Measurements from ENCODE around the gene PFKFB4.

Gene PFKFB4

DNA sequence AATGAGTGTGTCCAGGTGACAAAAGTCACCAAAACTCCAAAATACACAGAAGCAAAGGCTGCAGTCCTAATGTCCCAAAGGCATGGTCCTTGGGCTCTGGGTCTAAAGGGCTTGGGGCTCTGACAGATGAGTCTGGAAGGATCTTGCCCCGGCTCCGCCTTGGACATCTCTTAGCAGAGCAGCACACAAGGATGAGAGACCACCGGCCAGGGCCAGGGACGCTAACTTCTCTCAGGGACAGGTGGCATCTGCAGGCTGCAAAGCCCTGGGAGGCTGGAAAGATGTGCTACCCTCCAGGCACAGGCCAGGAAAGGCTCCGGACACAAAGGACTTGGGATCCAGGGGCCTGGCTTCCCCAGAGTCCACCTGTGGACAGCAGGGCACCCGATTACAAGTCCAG lies 38.5 kb downstream of the PFKFB4 start:
- Histone ChIP-seq H3K27ac (ENCODE audit: low read depth, low read length, poor library complexity, severe bottlenecking) (no peak overlapping the region), H3K27me3 (ENCODE audit: insufficient read depth, low read length) (no peaks in the 10 kb centered on the region), H3K4me2 (ENCODE audit: low read length) (no peak overlapping the region), H3K36me3 (ENCODE audit: insufficient read depth, low read length) (peaks cover 6% of the 10 kb centered on the region; the same call in 1 of the 2 replicates), H3K9ac (ENCODE audit: low read length) (no peak overlapping the region), H3K4me1 (ENCODE audit: insufficient read depth, low read length, severe bottlenecking) (no peaks in the 10 kb centered on the region), H3K79me2 (ENCODE audit: insufficient read depth, low read length) (no peaks in the 10 kb centered on the region), H3K9me2 (ENCODE audit: low read depth, low read length) (no peaks in the 10 kb centered on the region), H4K20me1 (ENCODE audit: insufficient read depth, low read length) (no peaks in the 10 kb centered on the region), H2AFZ (ENCODE audit: low read length) (no peak overlapping the region), H3K9me3 (ENCODE audit: low read length) (no peaks in the 10 kb centered on the region), H3F3A (ENCODE audit: insufficient read depth, low read length) (no peaks in the 10 kb centered on the region), H3K4me3 (ENCODE audit: low read depth, low read length, poor library complexity, severe bottlenecking) (no peak overlapping the region)
- TF ChIP-seq, protein P1, sequence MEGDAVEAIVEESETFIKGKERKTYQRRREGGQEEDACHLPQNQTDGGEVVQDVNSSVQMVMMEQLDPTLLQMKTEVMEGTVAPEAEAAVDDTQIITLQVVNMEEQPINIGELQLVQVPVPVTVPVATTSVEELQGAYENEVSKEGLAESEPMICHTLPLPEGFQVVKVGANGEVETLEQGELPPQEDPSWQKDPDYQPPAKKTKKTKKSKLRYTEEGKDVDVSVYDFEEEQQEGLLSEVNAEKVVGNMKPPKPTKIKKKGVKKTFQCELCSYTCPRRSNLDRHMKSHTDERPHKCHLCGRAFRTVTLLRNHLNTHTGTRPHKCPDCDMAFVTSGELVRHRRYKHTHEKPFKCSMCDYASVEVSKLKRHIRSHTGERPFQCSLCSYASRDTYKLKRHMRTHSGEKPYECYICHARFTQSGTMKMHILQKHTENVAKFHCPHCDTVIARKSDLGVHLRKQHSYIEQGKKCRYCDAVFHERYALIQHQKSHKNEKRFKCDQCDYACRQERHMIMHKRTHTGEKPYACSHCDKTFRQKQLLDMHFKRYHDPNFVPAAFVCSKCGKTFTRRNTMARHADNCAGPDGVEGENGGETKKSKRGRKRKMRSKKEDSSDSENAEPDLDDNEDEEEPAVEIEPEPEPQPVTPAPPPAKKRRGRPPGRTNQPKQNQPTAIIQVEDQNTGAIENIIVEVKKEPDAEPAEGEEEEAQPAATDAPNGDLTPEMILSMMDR (IDR thresholded peaks at IDR 0.05; ENCODE audit: low read length), result no peak
- no peak for TF ChIP-seq EZH2 (IDR thresholded peaks at IDR 0.05; ENCODE audit: borderline replicate concordance, low read length)

DNA sequence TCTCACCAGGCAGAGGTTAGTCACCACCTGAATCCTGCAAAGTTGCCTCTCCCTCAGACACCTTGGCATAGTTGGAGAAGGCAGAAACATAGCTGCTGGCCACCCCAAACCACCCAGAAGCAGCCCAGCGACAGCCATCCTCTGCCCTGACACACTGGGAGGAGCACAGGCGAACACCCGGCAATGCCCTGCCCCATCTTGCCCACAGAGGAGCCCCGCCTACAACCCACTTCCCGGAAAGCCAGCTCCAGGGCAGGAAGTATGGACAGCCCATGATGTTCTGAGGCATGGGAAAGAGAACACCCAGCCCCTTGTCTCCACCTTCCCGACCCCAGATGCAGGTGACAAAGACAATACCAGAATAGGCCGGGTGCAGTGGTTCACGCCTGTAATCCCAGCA lies 40.0 kb downstream of the PFKFB4 start:
- no peak overlapping the region for H3K9ac ChIP-seq (ENCODE audit: low read length)
- no peaks in the 10 kb centered on the region for H3K27me3 ChIP-seq (ENCODE audit: insufficient read depth, low read length)
- no peak overlapping the region for H3K4me2 ChIP-seq (ENCODE audit: low read length)
- peaks cover 6% of the 10 kb centered on the region; the same call in 1 of the 2 replicates for H3K36me3 ChIP-seq (ENCODE audit: insufficient read depth, low read length)
- H3K4me3 ChIP-seq (ENCODE audit: low read depth, low read length, poor library complexity, severe bottlenecking), result no peak overlapping the region
- H3K4me1 ChIP-seq (ENCODE audit: insufficient read depth, low read length, severe bottlenecking), result no peaks in the 10 kb centered on the region
- no peaks in the 10 kb centered on the region for H4K20me1 ChIP-seq (ENCODE audit: insufficient read depth, low read length)
- no peaks in the 10 kb centered on the region for H3K9me3 ChIP-seq (ENCODE audit: low read length)
- no peak overlapping the region for H3K27ac ChIP-seq (ENCODE audit: low read depth, low read length, poor library complexity, severe bottlenecking)
- H3K79me2 ChIP-seq (ENCODE audit: insufficient read depth, low read length), result no peaks in the 10 kb centered on the region
- no peaks in the 10 kb centered on the region for H3K9me2 ChIP-seq (ENCODE audit: low read depth, low read length)
- no peaks in the 10 kb centered on the region for H3F3A ChIP-seq (ENCODE audit: insufficient read depth, low read length)
- no peak overlapping the region for H2AFZ ChIP-seq (ENCODE audit: low read length)
- TF ChIP-seq, protein P1 (IDR thresholded peaks at IDR 0.05; ENCODE audit: low read length), result no peak
- TF ChIP-seq EZH2 (IDR thresholded peaks at IDR 0.05; ENCODE audit: borderline replicate concordance, low read length), result no peak

DNA sequence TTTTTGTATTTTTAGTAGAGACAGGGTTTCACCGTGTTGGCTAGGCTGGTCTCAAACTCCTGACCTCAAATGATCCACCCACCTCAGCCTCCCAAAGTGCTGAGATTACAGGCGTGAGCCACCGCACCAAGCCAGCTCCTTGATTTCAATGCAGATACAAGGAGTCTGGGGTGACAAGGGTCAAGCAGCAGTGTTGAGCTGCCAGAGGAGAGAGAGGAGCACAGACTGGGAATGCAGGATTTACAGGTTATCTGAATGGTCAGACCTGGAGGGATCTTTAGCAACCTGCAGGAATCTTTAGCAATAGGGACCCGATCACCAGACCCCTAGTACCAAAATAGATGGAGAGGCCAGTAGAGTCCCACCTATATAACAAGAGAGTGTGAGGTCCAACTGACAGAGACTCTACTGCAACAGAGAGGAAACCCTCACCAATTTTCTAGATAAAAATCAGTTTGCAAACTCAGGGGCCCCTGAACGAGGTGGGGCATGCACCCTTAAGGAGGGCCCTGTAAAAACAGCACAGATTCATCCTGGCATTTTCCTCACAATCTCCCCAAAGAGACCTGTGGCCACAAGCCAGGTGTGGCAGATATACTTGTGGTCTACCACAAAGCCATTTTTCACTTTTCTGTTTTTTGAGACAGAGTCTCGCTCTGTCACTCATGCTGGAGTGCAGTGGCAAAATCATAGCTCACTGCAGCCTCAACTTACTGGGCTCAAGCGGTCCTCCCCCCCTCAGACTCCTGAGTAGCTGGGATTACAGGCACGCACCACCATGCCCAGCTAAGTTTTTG lies 42.0 kb downstream of the PFKFB4 start:
- Histone ChIP-seq H3K4me2 (ENCODE audit: low read length) (no peak overlapping the region), H3K27ac (ENCODE audit: low read depth, low read length, poor library complexity, severe bottlenecking) (no peak overlapping the region), H3K36me3 (ENCODE audit: insufficient read depth, low read length) (peaks cover 6% of the 10 kb centered on the region; the same call in 1 of the 2 replicates), H3K4me1 (ENCODE audit: insufficient read depth, low read length, severe bottlenecking) (no peaks in the 10 kb centered on the region), H3K79me2 (ENCODE audit: insufficient read depth, low read length) (no peaks in the 10 kb centered on the region), H4K20me1 (ENCODE audit: insufficient read depth, low read length) (no peaks in the 10 kb centered on the region), H3K9ac (ENCODE audit: low read length) (no peak overlapping the region), H3K27me3 (ENCODE audit: insufficient read depth, low read length) (no peaks in the 10 kb centered on the region), H3K9me2 (ENCODE audit: low read depth, low read length) (no peaks in the 10 kb centered on the region), H2AFZ (ENCODE audit: low read length) (no peak overlapping the region), H3K4me3 (ENCODE audit: low read depth, low read length, poor library complexity, severe bottlenecking) (no peak overlapping the region), H3K9me3 (ENCODE audit: low read length) (no peaks in the 10 kb centered on the region), H3F3A (ENCODE audit: insufficient read depth, low read length) (no peaks in the 10 kb centered on the region)
- TF ChIP-seq EZH2 (IDR thresholded peaks at IDR 0.05; ENCODE audit: borderline replicate concordance, low read length), result no peak
- TF ChIP-seq, protein P1 (IDR thresholded peaks at IDR 0.05; ENCODE audit: low read length), result no peak

Measured in OCI-LY1 (cell line).